GM21737 (cell line): ENCODE results near the gene SMIM7.
"Not testable (repeated sequence)": the region's sequence is repeated elsewhere in the genome, so short reads cannot be mapped to it uniquely, and the experiment has no call there.

Source experiments
- ATAC-seq: cut with Tn5 transposase; IDR thresholded peaks from one replicate; pipeline ENCODE4 v1.9.1; 2021; ENCODE audit warnings: mild to moderate bottlenecking, moderate library complexity; ENCODE audit not compliant: unreplicated experiment

Gene SMIM7

GRCh38 chr19:16659832-16660708 is at the start of gene SMIM7:
Gene SMIM7 (minus strand): TSS chr19:16660144. CDS start chr19:16660110, 34 bp downstream.
- peak; percentile 85 for ATAC-seq

GRCh38 chr19:16703677-16704076 is 43.7 kb upstream of the SMIM7 start:
- no peak for ATAC-seq

- no peak for ATAC-seq
Measured at GRCh38 chr19:16702123-16702522, 42.2 kb upstream of the SMIM7 start.

- no peak for ATAC-seq
Measured at GRCh38 chr19:16698914-16699313, 39.0 kb upstream of the SMIM7 start.

GRCh38 chr19:16688084-16688483 is 28.1 kb upstream of the SMIM7 start:
- ATAC-seq: no peak

- no peak for ATAC-seq
Measured at GRCh38 chr19:16684216-16684615, 24.3 kb upstream of the SMIM7 start.

GRCh38 chr19:16682539-16682938 is 22.6 kb upstream of the SMIM7 start:
- ATAC-seq: no peak

- ATAC-seq: no peak
Measured at GRCh38 chr19:16679811-16680210, 19.9 kb upstream of the SMIM7 start.

- no peak for ATAC-seq
Measured at GRCh38 chr19:16678498-16678897, 18.6 kb upstream of the SMIM7 start.

- ATAC-seq: no peak
Measured at GRCh38 chr19:16677055-16677454, 17.1 kb upstream of the SMIM7 start.

GRCh38 chr19:16676101-16676798 is 16.3 kb upstream of the SMIM7 start:
- ATAC-seq: no peak

GRCh38 chr19:16673839-16674238 is 13.9 kb upstream of the SMIM7 start:
- not testable (repeated sequence) for ATAC-seq

GRCh38 chr19:16673231-16673630 is 13.3 kb upstream of the SMIM7 start:
- ATAC-seq: no peak

- ATAC-seq: no peak
Measured at GRCh38 chr19:16671652-16672274, 11.8 kb upstream of the SMIM7 start.

GRCh38 chr19:16670291-16670690 is 10.3 kb upstream of the SMIM7 start:
- no peak for ATAC-seq

GRCh38 chr19:16668702-16669101 is 8.8 kb upstream of the SMIM7 start:
- not testable (repeated sequence) for ATAC-seq

GRCh38 chr19:16668176-16668575 is 8.2 kb upstream of the SMIM7 start:
- ATAC-seq: no peak

- ATAC-seq: peak; percentile 23
Measured at GRCh38 chr19:16661480-16662034, 1.6 kb upstream of the SMIM7 start.

- no peak for ATAC-seq
Measured at GRCh38 chr19:16660763-16661479, 977 bp upstream of the SMIM7 start, which contains the start of gene TMEM38A. Gene TMEM38A (plus strand): TSS chr19:16661139. CDS start chr19:16661218, 79 bp downstream.

- no peak for ATAC-seq
Measured at GRCh38 chr19:16659464-16659831, 496 bp downstream of the SMIM7 start.

- no peak for ATAC-seq
Measured at GRCh38 chr19:16657384-16657783, 2.6 kb downstream of the SMIM7 start.
